K562 (cell line): ENCODE data around the gene MFN1. TPM values are rescaled to one million over a fixed set of nuclear protein-coding genes. Genes with fewer than 3 reads are reported as not detected.

Experiments used
- CREB3 ChIP-seq: fragments of 450-650 bp; conservative IDR thresholded peaks from 2 replicates; pipeline ENCODE4 v1.6.1; 2016; ENCODE audit warnings: missing genetic modification characterization, low read depth, mild to moderate bottlenecking, missing compliant biosample characterization, moderate library complexity
- CTCFL ChIP-seq: IDR thresholded peaks from 2 replicates; pipeline ENCODE4 v1.6.1; 2011; ENCODE audit warnings: borderline replicate concordance, low read depth, mild to moderate bottlenecking, moderate library complexity, low read length; ENCODE audit not compliant: insufficient read depth, poor library complexity, severe bottlenecking
- ELK1 ChIP-seq: sonication (generic); formaldehyde crosslinking; IDR thresholded peaks from 2 replicates; pipeline ENCODE4 v1.8.1; 2022; ENCODE audit warnings: missing genetic modification reagents
- EZH2 ChIP-seq: IDR thresholded peaks from 2 replicates; pipeline ENCODE4 v1.6.1; 2012; ENCODE audit warnings: low read depth, mild to moderate bottlenecking, inconsistent platforms, low read length, borderline replicate concordance
- FUS ChIP-seq: fragments of 200-400 bp; formaldehyde crosslinking; optimal IDR thresholded peaks from 2 replicates; pipeline ENCODE3; 2017; ENCODE audit warnings: low read depth, low read length
- ILF3 ChIP-seq: fragments of 450-650 bp; IDR thresholded peaks from 2 replicates; pipeline ENCODE4 v1.6.1; 2018; ENCODE audit warnings: antibody characterized with exemption, mild to moderate bottlenecking, moderate library complexity, borderline replicate concordance
- MEIS2 ChIP-seq: fragments of 450-650 bp; IDR thresholded peaks from 2 replicates; pipeline ENCODE4 v1.6.1; 2014; ENCODE audit warnings: mild to moderate bottlenecking; ENCODE audit not compliant: partially characterized antibody
- NR3C1 ChIP-seq: sonication (generic); formaldehyde crosslinking; IDR thresholded peaks from 2 replicates; pipeline ENCODE4 v1.8.1; 2022; ENCODE audit warnings: missing genetic modification reagents
- PRDM10 ChIP-seq: fragments of 450-650 bp; IDR thresholded peaks from 2 replicates; pipeline ENCODE4 v1.6.1; 2018; ENCODE audit not compliant: partially characterized antibody
- PYGO2 ChIP-seq: fragments of 450-650 bp; IDR thresholded peaks from 2 replicates; pipeline ENCODE4 v1.6.1; 2016; ENCODE audit warnings: mild to moderate bottlenecking, missing genetic modification characterization, moderate library complexity, missing compliant biosample characterization
- RBBP5 ChIP-seq: fragments of 200-600 bp; sonication (generic); IDR thresholded peaks from 2 replicates; pipeline ENCODE4 v1.6.1; 2012; ENCODE audit warnings: borderline replicate concordance, mild to moderate bottlenecking, low read length, control low read depth, inconsistent platforms; ENCODE audit not compliant: insufficient read depth, poor library complexity, severe bottlenecking
- RBM14 ChIP-seq: fragments of 200-400 bp; formaldehyde crosslinking; IDR thresholded peaks from 2 replicates; pipeline ENCODE4 v1.6.1; 2018; ENCODE audit warnings: low read depth, mild to moderate bottlenecking, low read length, moderate library complexity, borderline replicate concordance; ENCODE audit not compliant: insufficient read depth
- SRF ChIP-seq, 2 experiments: fragments of 250-450, 450-650 bp in 1 of 2; sonication (Bioruptor Pico) in 1 of 2; sonication (generic) in 1 of 2; formaldehyde crosslinking; IDR thresholded peaks; 2 replicates each; pipeline versions ENCODE4 v1.5.0 to v1.5.1; 2020 to 2022; ENCODE audit warnings: mild to moderate bottlenecking in 1 of 2, missing genetic modification reagents in 1 of 2
- SRSF7 ChIP-seq: fragments of 200-400 bp; formaldehyde crosslinking; optimal IDR thresholded peaks from 2 replicates; pipeline ENCODE3; 2017; ENCODE audit warnings: mild to moderate bottlenecking, low read depth, low read length
- STAT5A ChIP-seq: IDR thresholded peaks from 2 replicates; pipeline ENCODE4 v1.6.1; 2012; ENCODE audit warnings: low read length, inconsistent platforms, borderline replicate concordance
- TCF3 ChIP-seq: sonication (generic); formaldehyde crosslinking; IDR thresholded peaks from 2 replicates; pipeline ENCODE4 v1.4.0; 2020; ENCODE audit warnings: mild to moderate bottlenecking, missing genetic modification reagents
- ZNF232 ChIP-seq: sonication (generic); formaldehyde crosslinking; IDR thresholded peaks from 2 replicates; pipeline ENCODE4 v1.8.0; 2022; ENCODE audit warnings: mild to moderate bottlenecking, missing genetic modification reagents
- ZNF830 ChIP-seq: fragments of 250-450 bp; sonication (Bioruptor Pico); IDR thresholded peaks from 2 replicates; pipeline ENCODE4 v1.5.0; 2021; ENCODE audit warnings: mild to moderate bottlenecking
- polyA plus RNA-seq, 8 experiments: library from polyadenylated mRNA; depleted of rRNA in 4 of 8; stranded (reverse) in 5 of 8; unstranded in 3 of 8; fragments of >200 nt; fragmentation: Nextera tagmentation in 2 of 8; fragmentation: Illumina TruSeq in 1 of 8; extraction: Ambion mirVana in 2 of 8; extraction: Trizol in 1 of 8; gene quantifications; 2 replicates each; pipeline versions ENCODE4 v1.2.1 to v1.2.3, GENCODE V29; 2011 to 2014; ENCODE audit warnings: inconsistent platforms in 1 of 8, missing spikeins in 1 of 8
- total RNA-seq, 7 experiments: library from RNA; depleted of rRNA in 6 of 7; stranded (reverse); fragments of >200 nt in 6 of 7; fragmentation: Illumina TruSeq in 2 of 7; extraction: Trizol in 2 of 7; gene quantifications; 2 replicates each; pipeline versions ENCODE4 v1.2.1 to v1.2.3, GENCODE V29; 2011 to 2021; ENCODE audit warnings: low replicate concordance in 1 of 7

MFN1 gene
- total and polyA plus RNA-seq, 9 of the 15 experiments (the other 6 are each of a cell fraction or from before 2014, with no cell fraction given) = 10.5 to 42.7 (median 22.6) TPM

GRCh38 chr3:179375091-179375999 lies 27.8 kb downstream of the MFN1 start (continued):
- TF ChIP-seq CTCFL = no peak
- TF ChIP-seq SRF (CRISPR knock-in tag; IDR thresholded peaks at IDR 0.05) = no peak
- TF ChIP-seq ILF3 = peak; percentile 60; the same call in 1 of the 2 replicates
- no peak for TF ChIP-seq RBM14
- peak; percentile 97 for TF ChIP-seq STAT5A
- peak; percentile 49 for TF ChIP-seq PRDM10
- TF ChIP-seq FUS = peak; percentile 49
- TF ChIP-seq TCF3 = peak; percentile 99
- TF ChIP-seq RBBP5 = peak; percentile 49
- no peak for TF ChIP-seq ELK1 (CRISPR knock-in tag)
- no peak for TF ChIP-seq PYGO2 (tag)
- TF ChIP-seq MEIS2 = no peak
- TF ChIP-seq ZNF232 (CRISPR knock-in tag) = no peak
- no peak for TF ChIP-seq SRSF7
- no peak for TF ChIP-seq NR3C1
- TF ChIP-seq CREB3 = no peak
- TF ChIP-seq EZH2 = no peak; the same call in 1 of the 2 replicates
- no peak for TF ChIP-seq ZNF830 (CRISPR knock-in tag)
